ELR (cell line): Measurements from ENCODE around the gene TRIM46.
"Not testable (repeated sequence)": the region's sequence is repeated elsewhere in the genome, so short reads cannot be mapped to it uniquely, and the experiment has no call there.

Experiments
- DNase-seq: peaks from one replicate; pipeline ENCODE4 v3.0.0-alpha.2; 2015; ENCODE audit warnings: low read depth

Gene TRIM46

GRCh38 chr1:155137154-155137949 is 36.3 kb upstream of the TRIM46 start:
- no peak for DNase-seq

DNA sequence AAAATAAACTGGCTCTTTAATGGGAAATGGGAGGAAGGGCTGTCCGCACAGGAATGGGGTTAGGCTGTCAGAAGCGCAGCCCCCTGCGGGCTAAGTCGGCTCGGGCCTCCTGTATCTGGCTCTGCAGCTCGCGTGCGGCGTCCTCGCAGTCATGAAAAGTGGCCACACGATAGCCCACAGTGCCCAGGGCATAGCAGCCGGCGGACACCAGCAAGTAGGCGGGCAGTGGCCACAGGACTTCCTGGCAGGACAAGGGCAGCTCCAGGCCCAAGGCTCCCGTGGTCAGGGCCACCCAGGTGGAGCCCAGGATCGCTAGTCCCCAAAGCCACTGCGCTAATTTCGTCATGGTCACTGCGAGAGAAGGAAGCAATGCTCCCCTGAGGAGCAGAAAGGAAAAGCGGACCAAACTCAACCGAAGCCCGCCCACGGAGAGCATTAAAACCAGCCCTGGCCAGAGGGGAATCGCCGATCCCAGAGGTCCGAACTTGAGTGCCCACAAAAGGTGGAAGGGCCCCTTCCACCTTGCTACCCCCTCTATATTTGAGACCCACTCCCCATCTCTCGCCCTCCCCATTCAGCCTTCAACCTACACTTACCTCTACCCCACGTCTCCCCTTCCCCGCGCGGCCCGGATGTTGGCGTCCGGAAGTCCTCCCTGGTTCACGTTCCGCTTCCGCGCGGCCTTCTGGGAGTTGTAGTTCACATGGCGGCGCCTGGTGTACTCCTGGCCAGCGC is 33.6 kb upstream of the TRIM46 start, which contains the start of gene DPM3:
Gene DPM3, minus strand, starts transcription at position 637 of the 735 bp plus-strand sequence. Its CDS starts 291 bp downstream, at position 346.
- DNase-seq = peak; percentile 87

- DNase-seq = no peak
Observed at GRCh38 chr1:155140630-155140953, 33.1 kb upstream of the TRIM46 start.

DNA sequence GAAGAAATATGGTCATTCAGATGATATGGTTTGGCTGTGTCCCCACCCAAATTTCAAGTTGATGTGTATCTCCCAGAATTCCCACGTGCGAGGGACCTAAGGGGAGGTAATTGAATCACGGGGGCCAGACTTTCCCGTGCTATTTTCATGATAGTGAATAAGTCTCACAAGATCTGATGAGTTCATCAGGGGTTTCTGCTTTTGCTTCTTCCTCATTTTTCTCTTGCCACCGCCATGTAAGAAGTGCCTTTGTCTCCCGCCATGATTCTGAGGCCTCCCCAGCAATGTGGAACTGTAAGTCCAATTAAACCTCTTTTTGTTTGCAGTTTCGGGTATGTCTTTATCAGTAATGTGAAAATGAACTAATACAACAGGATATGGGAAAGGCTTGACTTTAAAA is 31.9 kb upstream of the TRIM46 start:
- no peak for DNase-seq

DNA sequence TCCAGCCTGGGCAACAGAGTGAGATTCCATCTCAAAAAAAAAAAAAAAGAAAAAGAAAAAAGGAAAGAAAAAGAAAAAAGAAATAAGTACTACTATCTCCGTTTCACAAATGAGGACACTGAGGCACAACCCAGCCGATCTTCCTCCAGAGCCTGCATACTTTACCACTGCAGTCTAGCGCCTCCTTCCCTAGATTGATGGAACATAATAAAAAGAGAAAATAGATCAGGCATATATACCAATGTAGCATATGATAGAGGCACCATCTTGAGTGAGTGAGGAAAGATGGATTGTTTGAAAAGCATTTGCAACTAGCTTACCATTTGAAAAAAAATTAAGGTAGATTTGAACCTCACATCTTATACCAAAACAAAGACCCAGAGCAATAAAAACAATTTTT is 28.2 kb upstream of the TRIM46 start:
- no peak for DNase-seq

GRCh38 chr1:155155996-155156643 is 17.5 kb upstream of the TRIM46 start:
- not testable (repeated sequence) for DNase-seq

DNA sequence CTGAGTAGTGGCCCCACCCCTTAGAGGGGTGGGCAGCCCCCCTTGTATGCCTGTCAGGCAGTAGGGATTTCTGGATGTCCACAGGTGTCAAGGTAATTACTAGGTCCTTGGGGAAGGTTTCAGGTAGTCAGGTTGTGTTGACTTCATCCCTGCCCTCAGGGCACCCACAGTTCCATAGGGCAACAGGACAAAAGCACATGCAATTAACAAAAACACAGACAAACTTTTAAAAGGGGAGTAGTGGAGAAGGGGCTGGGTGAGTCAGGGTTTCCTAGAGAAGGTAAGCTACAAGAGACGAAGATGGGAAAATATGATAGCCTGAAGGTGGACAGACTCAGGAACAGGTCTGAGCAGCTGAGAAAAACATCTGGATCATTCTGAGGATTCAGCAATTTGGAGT is 14.7 kb upstream of the TRIM46 start:
- DNase-seq = no peak

DNA sequence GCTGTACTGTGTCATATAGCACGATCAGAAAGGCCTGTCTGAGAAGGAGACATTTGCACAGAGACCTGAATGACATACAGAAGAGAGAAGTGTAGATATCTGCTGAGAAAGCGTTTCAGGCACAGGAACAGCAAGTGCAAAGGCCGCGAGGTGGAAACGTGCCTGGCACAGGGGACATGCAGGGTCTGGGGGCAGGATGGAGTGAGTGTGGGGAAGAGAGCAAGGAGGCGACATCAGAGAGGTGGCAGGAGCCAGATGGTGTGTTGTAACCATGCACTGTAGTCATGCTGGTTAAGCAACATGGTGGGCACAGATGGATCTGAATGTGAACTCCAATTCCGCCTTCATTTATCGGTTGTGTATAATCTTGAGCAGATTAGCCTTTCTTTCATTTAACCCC is 13.5 kb upstream of the TRIM46 start:
- DNase-seq = no peak

GRCh38 chr1:155162631-155163030 is 11.0 kb upstream of the TRIM46 start:
- not testable (repeated sequence) for DNase-seq

DNA sequence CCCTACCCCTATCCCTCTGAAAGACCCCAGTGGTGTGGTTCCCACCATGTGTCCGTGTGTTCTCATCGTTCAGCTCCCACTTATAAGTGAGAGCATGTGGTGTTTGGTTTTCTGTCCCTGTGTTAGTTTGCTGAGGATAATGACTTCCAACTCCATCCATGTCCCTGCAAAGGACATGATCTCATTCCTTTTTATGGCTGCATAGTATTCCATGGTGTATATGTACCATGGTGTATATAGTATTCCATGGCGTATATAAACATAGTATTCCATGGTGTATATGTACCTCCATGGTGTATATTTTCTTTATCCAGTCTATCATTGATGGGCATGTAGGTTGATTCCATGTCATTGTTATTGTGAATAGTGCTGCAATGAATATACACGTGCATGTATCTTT is 9.9 kb upstream of the TRIM46 start:
- DNase-seq = not testable (repeated sequence)

DNA sequence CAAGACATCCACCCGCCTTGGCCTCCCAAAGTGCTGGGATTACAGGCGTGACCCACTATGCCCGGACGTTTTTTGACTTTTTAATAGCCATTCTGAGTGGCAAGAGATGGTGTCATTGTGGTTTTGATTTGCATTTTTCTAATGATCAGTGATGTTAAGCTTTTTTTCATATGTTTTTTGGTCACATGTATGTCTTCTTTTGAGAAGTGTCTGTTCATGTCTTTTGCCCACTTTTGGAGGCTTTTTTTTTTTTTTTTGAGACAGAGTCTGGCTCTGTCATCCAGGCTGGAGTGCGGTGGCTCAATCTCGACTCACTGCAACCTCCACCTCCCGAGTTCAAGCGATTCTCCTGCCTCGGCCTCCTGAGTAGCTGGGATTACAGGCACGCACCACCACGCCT is 9.0 kb upstream of the TRIM46 start:
- DNase-seq = not testable (repeated sequence)

GRCh38 chr1:155166051-155166470 is 7.6 kb upstream of the TRIM46 start:
- no peak for DNase-seq

DNA sequence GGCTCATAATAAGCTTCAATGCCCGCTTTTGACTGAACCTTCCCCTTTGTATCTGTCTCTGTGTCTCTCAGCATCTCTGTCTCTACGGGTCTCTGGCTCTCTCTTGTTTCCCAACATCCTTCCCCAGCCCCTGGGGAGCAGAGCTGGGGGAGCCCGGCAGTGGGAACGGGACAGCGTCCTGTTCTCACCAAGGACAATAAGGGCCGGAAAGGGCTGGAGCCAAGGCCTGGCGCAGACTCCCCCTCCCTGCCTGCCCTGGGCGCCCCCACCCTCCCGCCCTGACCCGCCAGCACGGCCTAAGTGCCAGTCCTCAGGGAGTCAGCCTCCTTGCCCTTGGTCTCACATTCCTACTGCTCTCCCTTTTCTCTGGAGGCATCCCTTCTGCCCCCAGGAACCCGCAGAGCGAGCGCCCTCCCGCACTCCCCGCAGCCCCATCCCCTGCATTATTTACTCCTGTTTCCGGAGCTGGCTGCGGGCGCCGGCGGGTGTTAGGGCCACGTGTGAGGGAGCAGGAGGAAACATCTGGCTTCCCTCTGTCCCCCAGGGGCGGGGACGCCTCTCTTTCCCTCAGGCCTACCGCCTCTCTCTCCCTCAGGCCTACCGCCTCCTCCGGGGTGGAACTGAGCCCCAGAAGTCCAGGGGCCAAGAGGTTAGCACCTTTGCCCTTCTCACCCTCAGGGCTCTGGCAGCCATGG is 7.0 kb upstream of the TRIM46 start:
- no peak for DNase-seq

DNA sequence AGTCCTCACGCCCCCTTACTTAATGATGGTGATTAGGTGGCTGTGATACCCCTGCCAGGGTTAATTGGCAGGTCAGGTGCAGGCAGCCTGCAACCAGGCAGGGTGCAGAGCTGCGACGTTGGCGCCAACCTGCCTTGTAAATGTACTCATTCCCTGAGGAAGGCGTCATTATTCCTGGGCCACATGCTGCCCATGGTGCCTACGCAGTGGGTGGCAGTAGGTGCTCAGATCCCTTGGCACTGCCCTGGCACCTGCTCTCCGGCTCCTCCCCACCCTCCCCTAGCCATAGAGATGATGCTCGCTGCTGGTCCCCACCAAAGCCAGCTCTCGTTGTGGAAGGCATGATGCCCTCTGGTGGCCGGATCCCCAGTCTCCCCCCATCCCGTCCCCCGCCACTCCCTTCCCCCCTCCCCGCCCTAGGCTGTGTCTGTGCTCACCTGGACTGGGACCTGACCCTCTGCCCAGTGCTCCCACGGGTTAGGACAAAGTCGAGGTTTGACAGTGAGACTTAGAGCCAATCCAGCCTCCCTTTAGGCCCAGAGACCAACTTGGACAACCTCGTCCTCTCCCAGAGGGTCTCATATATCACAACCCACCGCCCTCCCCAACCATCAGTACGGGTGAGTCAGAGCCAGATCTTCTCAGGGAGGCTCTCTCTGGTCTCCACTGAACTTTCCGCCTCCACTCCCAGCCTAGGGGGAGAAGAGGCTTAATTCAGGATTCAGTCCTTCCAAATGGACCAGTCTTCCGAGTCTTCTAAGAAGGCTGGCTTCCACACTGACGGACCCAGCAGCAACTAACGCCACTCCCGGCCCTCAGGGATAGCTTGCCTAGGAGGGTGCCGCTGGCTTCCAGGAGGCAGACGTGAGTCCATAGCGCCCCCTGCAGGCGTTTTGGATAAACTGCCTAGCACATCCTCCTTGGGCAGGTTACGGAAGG is 6.2 kb upstream of the TRIM46 start:
- peak; percentile 91 for DNase-seq

- DNase-seq = not testable (repeated sequence)
Observed at GRCh38 chr1:155168105-155168445, 5.6 kb upstream of the TRIM46 start.

DNA sequence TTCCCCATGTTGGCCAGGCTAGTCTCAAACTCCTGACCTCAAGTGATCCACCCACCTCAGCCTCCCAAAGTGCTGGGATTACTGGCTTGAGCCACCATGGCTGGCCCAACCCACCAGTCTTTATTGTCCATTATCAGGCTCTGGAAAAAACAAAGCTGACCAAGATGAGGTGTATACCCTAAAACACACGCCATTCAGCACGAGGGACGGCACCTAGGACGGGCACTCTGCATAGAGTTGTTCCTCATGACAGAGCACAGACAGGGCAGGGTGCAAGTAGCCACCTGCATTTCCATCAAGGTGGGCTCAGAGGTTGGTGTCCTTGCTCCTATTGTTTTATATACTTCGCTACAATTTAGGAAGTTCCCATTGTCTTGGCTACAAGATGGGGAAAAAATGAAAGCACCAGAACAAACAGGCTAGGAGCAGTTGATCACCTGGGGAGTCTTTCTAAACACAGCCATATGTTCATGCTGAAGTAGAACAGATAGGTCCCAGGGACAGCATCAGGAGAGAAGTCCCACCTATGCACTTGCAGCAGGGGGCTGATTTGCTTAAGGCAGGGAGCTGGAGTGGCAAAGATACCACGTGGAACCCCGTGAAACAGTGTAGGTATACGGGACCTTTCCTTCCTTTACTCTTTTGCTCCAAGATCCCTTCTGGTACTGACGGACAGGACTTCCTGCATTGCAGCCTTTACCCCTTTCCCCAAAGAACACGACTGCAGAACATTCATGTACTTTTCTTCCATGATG is 5.0 kb upstream of the TRIM46 start:
- no peak for DNase-seq

GRCh38 chr1:155169541-155169940 is 4.1 kb upstream of the TRIM46 start:
- DNase-seq = no peak

DNA sequence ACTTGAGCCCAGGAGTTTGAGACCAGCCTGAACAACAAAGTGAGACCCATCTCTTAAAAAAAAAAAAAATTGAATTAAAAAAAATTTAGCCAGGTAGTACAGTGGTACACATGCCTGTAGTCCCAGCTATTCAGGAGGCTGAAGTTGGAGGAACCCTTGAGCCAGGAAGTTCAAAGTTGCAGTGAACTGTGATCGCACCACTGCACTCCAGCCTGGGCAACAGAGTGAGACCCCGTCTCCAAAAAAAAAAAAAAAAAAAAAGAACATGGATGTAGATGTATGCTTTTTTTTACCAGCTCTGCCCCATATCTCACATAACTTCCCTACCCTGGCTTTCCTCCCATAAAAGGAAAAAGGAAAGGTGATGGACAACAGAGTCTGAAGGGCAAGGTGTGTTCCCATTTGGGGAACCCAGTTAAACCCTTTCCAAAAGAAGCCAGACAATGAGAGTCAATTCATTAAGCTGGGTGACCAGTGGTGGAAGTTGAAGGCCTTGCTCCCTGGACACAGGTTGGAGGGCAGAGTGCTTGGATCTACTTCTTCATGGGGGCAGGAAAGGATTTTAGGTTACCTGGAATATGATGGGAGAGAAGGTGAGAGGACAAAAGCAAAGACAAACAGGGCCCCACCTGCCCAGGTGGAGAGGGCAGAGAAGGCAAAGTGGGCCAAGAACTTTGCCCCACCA is 3.4 kb upstream of the TRIM46 start:
- DNase-seq = no peak

DNA sequence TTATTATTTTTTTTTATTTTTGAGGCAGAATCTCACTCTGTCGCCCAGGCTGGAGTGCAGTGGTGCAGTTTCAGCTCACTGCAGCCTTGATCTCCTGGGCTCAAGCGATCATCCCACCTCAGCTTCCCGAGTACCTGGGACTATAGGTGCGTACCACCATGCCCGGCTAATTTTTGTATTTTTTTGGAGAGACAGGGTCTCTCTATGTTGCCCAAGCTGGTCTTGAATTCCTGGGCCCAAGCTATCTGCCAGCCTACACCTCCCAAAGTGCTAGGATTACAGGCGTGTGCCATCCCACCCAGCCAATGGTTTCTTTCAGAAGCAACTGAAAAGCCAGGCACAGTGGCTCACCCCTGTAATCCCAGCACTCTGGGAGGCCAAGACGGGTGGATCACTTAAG is 2.8 kb upstream of the TRIM46 start:
- DNase-seq = no peak
